Duodenal mucosa (tissue), 2 donors: ENCODE measurements around the gene MAP3K3.

Source experiments
- H3K27ac ChIP-seq: one replicate; pipeline ENCODE4 v1.7.0; 2013; ENCODE audit warnings: low read depth, low read length
- H3K27me3 ChIP-seq, 2 donors: one replicate each; pipeline ENCODE4 v1.7.0; 2013; ENCODE audit warnings: low read length in 2 of 2, control low read depth in 1 of 2; ENCODE audit not compliant: insufficient read depth in 2 of 2, control insufficient read depth in 1 of 2
- H3K36me3 ChIP-seq, 2 donors: one replicate each; pipeline ENCODE4 v1.7.0; 2013; ENCODE audit warnings: low read length in 2 of 2, control low read depth in 1 of 2; ENCODE audit not compliant: insufficient read depth in 2 of 2, control insufficient read depth in 1 of 2
- H3K4me1 ChIP-seq, 2 donors: one replicate each; pipeline ENCODE4 v1.7.0; 2013; ENCODE audit warnings: low read length in 2 of 2, control low read depth in 1 of 2; ENCODE audit not compliant: insufficient read depth in 2 of 2, control insufficient read depth in 1 of 2
- H3K4me3 ChIP-seq, 2 donors: one replicate each; pipeline ENCODE4 v1.7.0; 2013; ENCODE audit warnings: low read length in 2 of 2, low read depth in 1 of 2
- H3K9ac ChIP-seq, 2 donors: one replicate each; pipeline ENCODE4 v1.7.0; 2013; ENCODE audit warnings: low read length in 2 of 2, low read depth in 1 of 2
- H3K9me3 ChIP-seq, 2 donors: one replicate each; pipeline ENCODE4 v1.7.0; 2013; ENCODE audit warnings: low read length in 2 of 2, control low read depth in 1 of 2; ENCODE audit not compliant: control insufficient read depth in 1 of 2

The MAP3K3 gene

GRCh38 chr17:63722403-63722802 is 100.2 kb downstream of the MAP3K3 start:
- Histone ChIP-seq H3K4me1 (no peaks in the 10 kb centered on the region), H3K9ac (no peak overlapping the region), H3K27ac (no peak overlapping the region), H3K27me3 (no peaks in the 10 kb centered on the region), H3K36me3 (peaks cover 3 to 7% of the 10 kb centered on the region in 2 donors), H3K9me3 (no peaks in the 10 kb centered on the region), H3K4me3 (no peak overlapping the region)

- Histone ChIP-seq H3K9me3 (no peaks in the 10 kb centered on the region), H3K27ac (no peak overlapping the region), H3K27me3 (no peaks in the 10 kb centered on the region), H3K36me3 (no peaks in the 10 kb centered on the region), H3K4me1 (peaks cover 4 to 6% of the 10 kb centered on the region in 2 donors), H3K4me3 (no peak overlapping the region), H3K9ac (no peak overlapping the region)
These were observed 113.5 kb downstream of the MAP3K3 start for GRCh38 chr17:63735691-63736090.

- no peaks in the 10 kb centered on the region for H3K27me3 ChIP-seq
These were observed 118.4 kb downstream of the MAP3K3 start for GRCh38 chr17:63740464-63741142.

GRCh38 chr17:63741143-63741407 is 118.9 kb downstream of the MAP3K3 start:
- peak overlapping the region; percentile 91 for H3K4me3 ChIP-seq
- no peaks in the 10 kb centered on the region for H3K27me3 ChIP-seq
- peak overlapping the region; percentile 94 for H3K27ac ChIP-seq
- peaks cover 6 to 7% of the 10 kb centered on the region in 2 donors for H3K36me3 ChIP-seq
- no peaks in the 10 kb centered on the region for H3K9me3 ChIP-seq
- H3K4me1 ChIP-seq = peaks cover 6 to 10% of the 10 kb centered on the region in 2 donors
- H3K9ac ChIP-seq = peak overlapping the region; percentile 85 to 96

More at GRCh38 chr17:63740464-63741142, 118.4 kb downstream of the MAP3K3 start:
- H3K9me3 ChIP-seq = no peaks in the 10 kb centered on the region
- peaks cover 6 to 10% of the 10 kb centered on the region in 2 donors for H3K4me1 ChIP-seq
- H3K36me3 ChIP-seq = peaks cover 2 to 3% of the 10 kb centered on the region in 2 donors
- peak overlapping the region; percentile 91 for H3K4me3 ChIP-seq
- peak overlapping the region; percentile 85 to 96 for H3K9ac ChIP-seq
- peak overlapping the region; percentile 94 for H3K27ac ChIP-seq

- Histone ChIP-seq H3K4me1 (peaks cover 6 to 10% of the 10 kb centered on the region in 2 donors), H3K4me3 (peak within 1 kb of the TSS; percentile 91), H3K27me3 (no peaks in the 10 kb centered on the region), H3K27ac (peak within 1 kb of the TSS; percentile 94), H3K36me3 (peaks cover 8 to 13% of the 10 kb centered on the region in 2 donors), H3K9ac (peak within 1 kb of the TSS; percentile 85 to 96), H3K9me3 (no peaks in the 10 kb centered on the region)
These were observed 119.4 kb downstream of the MAP3K3 start, which contains the start of gene STRADA for GRCh38 chr17:63741408-63742173. Gene STRADA (minus strand): TSS chr17:63741799. CDS start chr17:63728369, 13,430 bp downstream.
